ENCODE measurements around the gene CENPX. TPM values are rescaled to one million over a fixed set of nuclear protein-coding genes. Genes with fewer than 3 reads are reported as not detected.

Gene CENPX
- total RNA-seq, 1 donor from 2014 or later = 87.9 TPM

DNA sequence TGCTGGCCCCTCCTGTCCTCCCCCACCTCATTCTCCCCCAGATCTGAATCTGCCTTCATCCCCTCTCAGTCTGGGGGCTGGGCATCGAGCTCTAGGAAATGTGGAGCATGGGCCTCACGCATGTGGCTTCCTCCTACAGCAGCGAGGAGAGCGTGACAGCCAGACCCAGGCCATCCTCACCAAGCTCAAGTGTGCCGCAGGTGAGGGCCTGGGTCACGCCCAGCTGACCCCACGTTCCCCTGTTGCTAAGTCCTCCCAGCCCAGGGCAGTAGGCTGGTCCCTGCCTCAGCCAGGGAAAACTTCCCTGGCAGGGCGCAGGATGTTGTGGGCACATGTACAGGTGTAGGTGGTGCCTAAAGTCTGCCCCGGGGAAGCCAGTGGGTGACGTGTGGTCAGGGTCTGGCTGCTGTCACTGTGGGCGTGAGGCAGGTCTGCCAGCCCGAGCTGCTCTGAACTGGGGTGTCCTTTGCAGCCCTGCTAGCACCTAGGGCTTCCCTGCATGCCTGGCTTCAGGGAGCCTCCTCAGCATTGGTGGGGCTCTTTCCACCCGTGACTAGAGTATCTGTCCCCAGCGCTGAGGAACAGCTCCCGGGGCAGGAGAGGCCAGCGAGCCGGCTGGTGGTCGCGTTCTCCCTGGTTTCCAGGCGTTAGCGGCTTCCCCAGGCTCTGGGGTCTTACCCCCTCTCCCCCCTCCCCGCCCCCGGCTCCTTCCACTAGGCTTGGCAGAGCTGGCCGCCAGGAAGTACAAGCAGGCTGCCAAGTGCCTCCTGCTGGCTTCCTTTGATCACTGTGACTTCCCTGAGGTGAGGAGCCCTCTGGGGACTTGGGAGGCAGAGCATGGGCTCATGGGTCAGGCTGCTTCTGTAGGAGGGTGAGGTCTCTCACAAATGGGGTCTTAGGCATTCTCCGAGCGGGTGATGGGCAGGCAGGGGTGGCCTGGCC lies 32.6 kb upstream of the CENPX start:
- intact Hi-C loops (cut with micrococcal nuclease) = no loop called here

DNA sequence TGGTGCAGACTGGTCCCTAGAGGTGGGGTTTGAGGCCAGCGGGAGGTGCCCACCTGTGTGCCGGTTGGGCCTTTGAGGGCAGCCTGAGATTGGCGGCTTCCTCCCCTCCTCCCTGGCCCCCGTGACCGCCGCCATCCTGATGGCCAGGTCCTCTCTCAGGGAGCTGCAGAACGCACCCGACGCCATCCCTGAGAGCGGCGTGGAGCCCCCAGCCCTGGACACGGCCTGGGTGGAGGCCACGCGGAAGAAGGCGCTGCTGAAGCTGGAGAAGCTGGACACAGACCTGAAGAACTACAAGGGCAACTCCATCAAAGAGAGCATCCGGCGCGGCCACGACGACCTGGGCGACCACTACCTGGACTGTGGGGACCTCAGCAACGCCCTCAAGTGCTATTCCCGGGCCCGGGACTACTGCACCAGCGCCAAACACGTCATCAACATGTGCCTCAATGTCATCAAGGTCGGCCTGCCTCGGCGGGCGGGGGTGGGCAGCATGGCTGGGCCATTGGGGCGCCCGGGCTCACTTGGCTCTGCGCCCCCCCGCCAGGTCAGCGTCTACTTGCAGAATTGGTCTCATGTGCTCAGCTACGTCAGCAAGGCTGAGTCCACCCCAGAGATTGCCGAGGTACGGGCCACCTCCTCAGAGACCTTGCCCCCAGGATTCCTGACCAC lies 31.8 kb upstream of the CENPX start:
- intact Hi-C loops (cut with micrococcal nuclease) = no loop called here

- intact Hi-C loops (cut with micrococcal nuclease) = no loop called here
Observed at GRCh38 chr17:82053556-82054263, 31.0 kb upstream of the CENPX start.

- intact Hi-C loops (cut with micrococcal nuclease) = no loop called here
Observed at GRCh38 chr17:82053130-82053529, 30.5 kb upstream of the CENPX start.

- intact Hi-C loops (cut with micrococcal nuclease) = no loop called here
Observed at GRCh38 chr17:82052638-82053059, 30.0 kb upstream of the CENPX start.

DNA sequence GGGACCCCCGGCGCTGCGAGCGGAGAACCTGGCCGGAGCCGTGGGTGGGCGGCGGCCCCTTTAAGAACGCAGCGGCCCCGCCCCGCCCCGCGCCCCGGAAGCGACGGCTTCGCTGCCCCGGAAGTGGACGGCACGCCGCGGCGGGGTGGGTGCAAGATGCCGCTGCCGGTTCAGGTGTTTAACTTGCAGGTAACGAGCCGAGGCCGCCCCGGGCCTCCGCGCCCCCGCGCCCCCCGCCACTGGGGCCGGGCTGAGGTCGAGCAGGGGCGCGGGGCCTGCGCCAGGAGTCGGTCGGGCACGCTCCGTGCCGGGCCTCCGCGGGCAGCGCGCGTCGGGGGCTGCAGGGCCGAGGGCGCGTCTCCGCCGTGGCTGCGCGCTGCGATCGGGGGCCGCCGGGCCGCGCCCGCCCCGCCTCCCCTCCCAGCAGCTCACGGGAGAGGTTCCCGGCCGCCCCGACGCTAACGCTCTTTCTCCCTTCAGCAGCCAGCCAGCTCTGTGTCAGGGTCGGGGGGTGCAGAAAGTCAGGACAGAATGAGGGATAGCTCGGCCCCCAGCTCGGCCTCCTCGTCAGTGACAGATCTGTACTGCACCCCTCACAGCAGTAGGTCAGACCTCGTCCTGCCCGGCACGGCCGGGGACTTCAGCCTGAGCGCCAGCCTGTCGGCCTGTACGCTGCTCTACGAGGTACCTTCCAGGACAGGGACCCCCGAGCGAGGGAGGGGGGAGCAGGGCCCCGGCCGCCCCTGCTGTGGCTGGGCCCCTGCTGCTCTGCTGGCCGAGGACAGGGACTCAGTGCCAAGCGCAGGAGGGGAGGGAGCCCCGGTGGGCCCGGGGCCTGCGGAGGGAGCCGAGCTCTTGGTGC lies 29.3 kb upstream of the CENPX start, which contains the start of the genes GPS1 and RFNG:
Gene GPS1 (plus strand): TSS at position 123 of the 862 bp plus-strand sequence. CDS start 34 bp downstream, at position 157.
Gene RFNG (minus strand): TSS at position 36 of the 862 bp plus-strand sequence. CDS start 45 bp downstream, outside the sequence.
- intact Hi-C loops (cut with micrococcal nuclease) = loop anchor here (1.0 kb wide), 1 partner anchor 46 kb away; the partner anchor contains the start of gene FASN

- intact Hi-C loops (cut with micrococcal nuclease) = loop anchor here (1.0 kb wide), 1 partner anchor 47 kb away; the partner anchor contains the start of gene FASN
Observed at GRCh38 chr17:82050761-82051641, 28.3 kb upstream of the CENPX start.

- intact Hi-C loops (cut with micrococcal nuclease) = no loop called here
Observed at GRCh38 chr17:82050152-82050760, 27.6 kb upstream of the CENPX start.

DNA sequence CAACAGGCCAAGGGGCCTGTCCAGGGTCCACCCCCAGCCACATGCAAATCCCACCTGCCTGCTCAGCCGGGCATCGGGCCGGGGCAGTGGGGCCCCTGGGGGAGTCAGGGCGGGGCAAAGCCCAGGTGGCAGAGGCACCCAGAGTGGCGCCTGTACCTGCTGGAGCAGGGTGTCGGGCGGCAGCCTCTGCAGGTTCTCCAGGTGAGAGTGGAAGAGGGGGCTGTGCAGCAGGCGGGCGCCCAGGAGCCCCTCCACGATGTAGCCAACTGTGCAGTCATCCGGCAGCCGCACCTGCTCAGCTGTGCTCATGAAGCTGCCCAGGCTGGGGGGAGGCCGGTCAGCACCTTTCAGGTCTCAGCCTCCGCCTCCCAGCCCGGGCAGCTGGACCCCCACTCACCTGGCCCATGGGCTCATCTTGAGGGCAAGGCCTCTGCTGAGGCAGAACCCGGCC lies 26.9 kb upstream of the CENPX start:
- intact Hi-C loops (cut with micrococcal nuclease) = no loop called here

DNA sequence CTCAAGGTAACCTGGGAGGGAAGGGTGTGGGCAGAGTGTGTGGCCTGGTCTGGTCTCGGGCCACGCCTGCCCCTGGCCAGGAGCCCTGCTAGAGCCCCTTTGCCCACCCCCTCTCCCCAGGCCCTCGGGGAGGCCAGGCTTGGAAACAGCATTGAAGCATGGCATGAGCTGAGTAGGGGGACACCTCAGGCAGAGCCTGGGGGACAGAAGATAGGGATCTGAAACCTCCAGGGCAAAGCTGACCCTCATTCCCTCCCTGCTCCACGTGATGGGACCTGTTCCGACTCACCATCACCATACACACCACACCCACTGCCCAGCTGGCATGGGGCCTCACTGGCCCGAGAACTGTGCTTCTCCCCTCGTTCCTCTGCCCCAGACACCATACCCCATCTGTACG lies 26.4 kb upstream of the CENPX start:
- intact Hi-C loops (cut with micrococcal nuclease) = no loop called here

GRCh38 chr17:82048571-82048971 lies 25.9 kb upstream of the CENPX start:
- intact Hi-C loops (cut with micrococcal nuclease) = no loop called here

- intact Hi-C loops (cut with micrococcal nuclease) = no loop called here
Observed at GRCh38 chr17:82047914-82048570, 25.4 kb upstream of the CENPX start.

- intact Hi-C loops (cut with micrococcal nuclease) = no loop called here
Observed at GRCh38 chr17:82047379-82047778, 24.7 kb upstream of the CENPX start.

GRCh38 chr17:82046903-82047302 lies 24.2 kb upstream of the CENPX start:
- intact Hi-C loops (cut with micrococcal nuclease) = no loop called here

DNA sequence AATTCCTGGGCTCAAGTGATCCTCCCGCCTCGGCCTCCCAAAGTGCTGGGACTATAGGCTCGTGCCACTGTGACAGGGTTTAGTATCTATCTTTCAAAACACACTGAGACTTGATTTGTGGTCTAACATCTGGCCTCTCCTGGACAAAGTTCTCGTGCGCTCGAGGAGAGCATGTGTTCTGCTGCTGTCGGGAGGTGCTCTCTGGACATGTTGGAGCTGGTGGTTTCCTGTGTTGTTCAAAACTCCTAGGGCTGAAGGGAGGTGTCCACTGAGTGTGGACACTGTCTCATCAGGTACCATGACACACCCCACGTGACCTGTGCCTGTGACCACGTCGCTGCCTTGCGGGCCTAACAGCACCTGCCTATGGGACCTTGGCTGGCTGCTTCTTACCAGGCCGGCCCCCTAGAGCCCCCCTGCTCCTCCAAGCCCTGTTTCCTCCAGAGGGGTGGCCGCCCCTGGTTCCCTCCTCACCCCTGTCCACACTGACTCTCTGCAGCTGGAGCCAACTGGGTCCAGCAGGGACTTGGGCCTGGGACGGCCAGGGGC lies 23.3 kb upstream of the CENPX start:
- intact Hi-C loops (cut with micrococcal nuclease) = no loop called here

- intact Hi-C loops (cut with micrococcal nuclease) = no loop called here
Observed at GRCh38 chr17:82043507-82043906, 20.8 kb upstream of the CENPX start.

GRCh38 chr17:82042649-82043048 lies 20.0 kb upstream of the CENPX start:
- intact Hi-C loops (cut with micrococcal nuclease) = no loop called here

GRCh38 chr17:82041144-82041814 lies 18.6 kb upstream of the CENPX start:
- intact Hi-C loops (cut with micrococcal nuclease) = no loop called here

Data from T-helper 2 cell treated with Interferon-gamma antibody and Interleukin-4, amounts not matched to agents 100 ng/mL and 5 ng/mL, for 36 hours (primary cell).